Measurements from ENCODE around the gene TOR1A. TPM values are rescaled to one million over a fixed set of nuclear protein-coding genes. Genes with fewer than 3 reads are reported as not detected.

Gene TOR1A, protein sequence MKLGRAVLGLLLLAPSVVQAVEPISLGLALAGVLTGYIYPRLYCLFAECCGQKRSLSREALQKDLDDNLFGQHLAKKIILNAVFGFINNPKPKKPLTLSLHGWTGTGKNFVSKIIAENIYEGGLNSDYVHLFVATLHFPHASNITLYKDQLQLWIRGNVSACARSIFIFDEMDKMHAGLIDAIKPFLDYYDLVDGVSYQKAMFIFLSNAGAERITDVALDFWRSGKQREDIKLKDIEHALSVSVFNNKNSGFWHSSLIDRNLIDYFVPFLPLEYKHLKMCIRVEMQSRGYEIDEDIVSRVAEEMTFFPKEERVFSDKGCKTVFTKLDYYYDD
- total RNA-seq: 10 to 100 TPM; 42.4 to 49.3 (median 45.2) TPM

DNA sequence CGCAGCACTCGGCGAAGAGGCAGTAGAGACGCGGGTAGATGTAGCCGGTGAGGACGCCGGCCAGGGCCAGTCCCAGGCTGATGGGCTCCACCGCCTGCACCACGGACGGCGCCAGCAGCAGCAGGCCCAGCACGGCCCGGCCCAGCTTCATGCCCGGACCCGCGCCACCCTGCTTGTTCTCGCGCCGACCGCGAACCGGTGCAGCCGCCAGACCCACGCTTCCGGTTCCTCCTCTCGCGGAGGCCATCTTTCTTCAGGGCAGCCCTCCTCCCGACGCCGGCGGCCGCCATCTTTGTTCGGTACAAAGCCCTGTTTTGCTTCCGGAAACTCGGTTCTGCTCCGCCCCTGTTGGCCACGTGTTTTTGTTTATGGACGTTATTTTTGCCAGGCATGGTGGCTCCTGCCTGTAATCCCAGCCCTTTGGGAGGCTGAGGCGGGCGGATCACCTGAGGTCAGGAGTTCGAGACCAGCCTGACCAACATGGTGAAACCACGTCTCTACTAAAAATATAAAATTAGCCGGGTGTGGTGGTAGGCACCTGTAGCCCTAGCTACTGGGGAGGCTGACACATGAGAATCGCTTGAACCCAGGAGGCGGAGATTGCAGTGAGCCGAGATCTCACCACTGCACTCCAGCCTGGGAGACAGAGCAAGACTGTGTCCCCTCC lies at the start of gene TOR1A:
Gene TOR1A, minus strand, starts transcription at position 202 of the 667 bp plus-strand sequence. Its CDS starts 51 bp downstream, at position 151.
- H3K4me3 Mint-ChIP-seq: peak within 1 kb of the TSS; percentile 83
- peak; percentile 93 to 94 for ATAC-seq
- peaks cover 13% of the 10 kb centered on the region for H3K36me3 Mint-ChIP-seq (ENCODE audit: insufficient read depth)
- no peaks in the 10 kb centered on the region for H3K9me3 Mint-ChIP-seq
- no peaks in the 10 kb centered on the region for H3K27me3 Mint-ChIP-seq (ENCODE audit: low read depth)
- DNase-seq: peak; percentile 89
- peaks cover 11% of the 10 kb centered on the region for H3K4me1 Mint-ChIP-seq (ENCODE audit: low read depth)

DNA sequence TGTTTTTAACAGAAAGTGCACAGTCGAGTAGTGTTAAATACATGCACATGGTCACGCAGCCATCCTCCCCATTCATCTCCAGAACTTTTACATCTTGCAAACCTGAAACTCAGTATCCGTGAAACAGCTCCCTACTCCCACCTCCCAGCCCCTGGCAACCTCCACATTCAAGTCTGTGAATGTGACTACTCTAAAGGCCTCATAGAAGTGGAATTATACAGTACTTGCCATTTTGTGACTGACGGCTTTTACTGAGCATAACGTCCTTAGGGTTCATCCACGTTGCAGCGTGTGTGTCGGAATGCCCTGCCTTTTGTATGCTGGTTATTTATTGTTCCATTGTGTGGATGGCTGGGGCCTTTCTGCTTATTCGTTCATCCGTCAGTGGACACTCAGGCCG lies 47.1 kb upstream of the TOR1A start:
- Mint-ChIP-seq H3K4me3 (no peak overlapping the region), H3K27me3 (ENCODE audit: low read depth) (no peaks in the 10 kb centered on the region), H3K36me3 (ENCODE audit: insufficient read depth) (peaks cover 24% of the 10 kb centered on the region), H3K4me1 (ENCODE audit: low read depth) (peaks cover 59% of the 10 kb centered on the region), H3K9me3 (no peaks in the 10 kb centered on the region)
- ATAC-seq (no peak), DNase-seq (no peak)

DNA sequence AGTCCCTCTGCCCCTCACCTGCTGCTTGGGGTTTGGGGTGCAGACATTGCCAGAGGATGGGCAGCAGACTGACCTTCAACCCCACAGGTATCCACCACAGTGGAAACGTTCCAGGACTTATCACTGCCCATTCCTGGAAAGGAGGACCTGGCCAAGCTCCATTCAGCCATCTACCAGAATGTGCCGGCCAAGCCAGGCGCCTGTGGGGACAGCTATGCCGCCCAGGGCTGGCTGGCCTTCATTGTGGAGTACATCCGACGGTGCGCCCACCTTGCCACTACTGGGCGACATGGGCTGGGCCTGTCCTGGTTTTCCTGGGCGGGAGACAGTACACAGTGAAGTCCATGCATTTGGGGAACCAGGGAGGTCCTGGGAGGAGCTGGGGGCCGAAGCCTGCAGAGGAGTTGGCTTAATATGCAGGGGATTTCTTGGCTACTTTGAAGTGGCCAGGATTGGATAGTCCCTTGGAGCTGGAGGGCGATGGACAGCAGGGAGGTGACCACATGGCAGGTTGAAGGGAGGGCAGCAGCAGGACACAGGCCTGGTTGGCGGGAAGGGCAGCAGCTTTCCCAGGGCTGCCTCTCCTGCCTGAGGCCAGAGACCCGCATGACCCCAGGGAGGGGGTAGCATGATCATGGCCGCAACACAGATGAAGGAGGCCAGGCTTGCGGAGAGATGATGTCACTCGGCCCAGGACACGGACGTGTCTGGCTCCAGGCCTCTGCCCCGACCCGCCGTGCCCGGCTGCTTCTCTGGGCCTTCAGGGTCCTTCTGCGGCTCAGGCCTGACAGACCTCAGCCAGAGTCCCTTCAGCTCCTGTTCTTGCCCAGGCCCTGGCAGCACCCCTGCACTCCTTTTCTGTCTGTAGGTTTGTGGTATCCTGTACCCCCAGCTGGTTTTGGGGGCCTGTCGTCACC lies 45.9 kb upstream of the TOR1A start:
- no peak for ATAC-seq

DNA sequence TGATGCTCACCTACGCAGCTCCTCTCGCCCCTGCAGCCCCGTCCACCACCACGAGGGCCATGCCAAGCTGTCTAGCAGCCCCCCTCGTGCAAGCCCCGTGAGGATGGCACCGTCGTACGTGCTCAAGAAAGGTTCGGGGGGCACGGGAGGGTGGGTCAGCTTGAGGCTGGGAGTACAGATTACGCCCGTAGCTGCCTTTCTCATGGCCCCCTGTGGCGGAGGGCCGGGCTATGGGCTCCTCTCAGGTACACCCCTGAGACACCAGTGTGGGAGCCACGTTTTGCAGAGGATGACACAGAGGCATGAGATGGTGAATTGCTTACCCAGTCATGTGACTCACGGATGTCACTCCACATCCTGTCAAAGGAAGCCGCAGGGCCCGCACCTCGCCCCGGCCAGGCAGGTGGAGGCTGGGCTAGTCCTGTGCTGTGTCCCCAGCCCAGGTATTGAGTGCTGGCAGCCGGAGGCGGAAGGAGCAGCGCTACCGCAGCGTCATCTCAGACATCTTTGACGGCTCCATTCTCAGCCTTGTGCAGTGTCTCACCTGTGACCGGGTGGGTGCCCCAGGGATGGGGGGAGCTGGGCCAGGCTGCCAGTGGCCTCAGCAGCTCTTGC lies 45.0 kb upstream of the TOR1A start:
- peak; percentile 86 for DNase-seq
- peak; percentile 89 for ATAC-seq
- H3K4me1 Mint-ChIP-seq (ENCODE audit: low read depth): peaks cover 71% of the 10 kb centered on the region
- no peaks in the 10 kb centered on the region for H3K27me3 Mint-ChIP-seq (ENCODE audit: low read depth)
- peak overlapping the region; percentile 51 for H3K4me3 Mint-ChIP-seq
- no peaks in the 10 kb centered on the region for H3K9me3 Mint-ChIP-seq
- peaks cover 21% of the 10 kb centered on the region for H3K36me3 Mint-ChIP-seq (ENCODE audit: insufficient read depth)

More for the DNA sequence above, 45.9 kb upstream of the TOR1A start:
- Mint-ChIP-seq H3K36me3 (ENCODE audit: insufficient read depth) (peaks cover 27% of the 10 kb centered on the region), H3K27me3 (ENCODE audit: low read depth) (no peaks in the 10 kb centered on the region), H3K4me1 (ENCODE audit: low read depth) (peaks cover 67% of the 10 kb centered on the region), H3K9me3 (no peaks in the 10 kb centered on the region), H3K4me3 (peak overlapping the region; percentile 51)
- no peak for DNase-seq

DNA sequence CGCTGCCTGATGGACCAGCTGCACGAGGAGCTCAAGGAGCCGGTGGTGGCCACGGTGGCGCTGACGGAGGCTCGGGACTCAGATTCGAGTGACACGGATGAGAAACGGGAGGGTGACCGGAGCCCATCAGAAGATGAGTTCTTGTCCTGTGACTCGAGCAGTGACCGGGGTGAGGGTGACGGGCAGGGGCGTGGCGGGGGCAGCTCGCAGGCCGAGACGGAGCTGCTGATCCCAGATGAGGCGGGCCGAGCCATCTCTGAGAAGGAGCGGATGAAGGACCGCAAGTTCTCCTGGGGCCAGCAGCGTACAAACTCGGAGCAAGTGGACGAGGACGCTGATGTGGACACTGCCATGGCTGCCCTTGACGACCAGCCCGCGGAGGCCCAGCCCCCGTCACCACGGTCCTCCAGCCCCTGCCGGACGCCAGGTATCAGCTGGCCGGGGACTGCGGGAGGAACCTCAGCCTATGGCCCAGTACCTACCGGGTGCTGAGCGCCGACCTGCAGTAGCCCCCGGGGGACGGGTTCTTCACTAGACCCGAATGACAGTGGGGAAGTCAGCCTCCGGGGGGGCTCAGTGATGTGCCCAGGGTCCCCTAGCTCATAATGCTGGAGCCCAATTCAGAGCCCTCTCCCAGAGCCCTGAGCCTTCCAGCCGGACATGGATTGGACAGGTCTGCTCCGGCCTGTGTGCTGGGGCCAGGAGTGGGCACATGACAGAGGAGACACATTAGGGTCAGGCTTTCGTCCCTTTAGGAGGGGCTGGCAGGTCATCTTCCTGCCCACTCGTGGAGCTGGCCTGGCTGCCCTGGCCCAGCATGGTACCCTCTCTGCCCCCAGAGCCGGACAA lies 44.3 kb upstream of the TOR1A start:
- no peak for DNase-seq
- peaks cover 21% of the 10 kb centered on the region for H3K36me3 Mint-ChIP-seq (ENCODE audit: insufficient read depth)
- peaks cover 76% of the 10 kb centered on the region for H3K4me1 Mint-ChIP-seq (ENCODE audit: low read depth)
- H3K27me3 Mint-ChIP-seq (ENCODE audit: low read depth): no peaks in the 10 kb centered on the region
- H3K4me3 Mint-ChIP-seq: peak overlapping the region; percentile 51
- no peak for ATAC-seq
- H3K9me3 Mint-ChIP-seq: no peaks in the 10 kb centered on the region

DNA sequence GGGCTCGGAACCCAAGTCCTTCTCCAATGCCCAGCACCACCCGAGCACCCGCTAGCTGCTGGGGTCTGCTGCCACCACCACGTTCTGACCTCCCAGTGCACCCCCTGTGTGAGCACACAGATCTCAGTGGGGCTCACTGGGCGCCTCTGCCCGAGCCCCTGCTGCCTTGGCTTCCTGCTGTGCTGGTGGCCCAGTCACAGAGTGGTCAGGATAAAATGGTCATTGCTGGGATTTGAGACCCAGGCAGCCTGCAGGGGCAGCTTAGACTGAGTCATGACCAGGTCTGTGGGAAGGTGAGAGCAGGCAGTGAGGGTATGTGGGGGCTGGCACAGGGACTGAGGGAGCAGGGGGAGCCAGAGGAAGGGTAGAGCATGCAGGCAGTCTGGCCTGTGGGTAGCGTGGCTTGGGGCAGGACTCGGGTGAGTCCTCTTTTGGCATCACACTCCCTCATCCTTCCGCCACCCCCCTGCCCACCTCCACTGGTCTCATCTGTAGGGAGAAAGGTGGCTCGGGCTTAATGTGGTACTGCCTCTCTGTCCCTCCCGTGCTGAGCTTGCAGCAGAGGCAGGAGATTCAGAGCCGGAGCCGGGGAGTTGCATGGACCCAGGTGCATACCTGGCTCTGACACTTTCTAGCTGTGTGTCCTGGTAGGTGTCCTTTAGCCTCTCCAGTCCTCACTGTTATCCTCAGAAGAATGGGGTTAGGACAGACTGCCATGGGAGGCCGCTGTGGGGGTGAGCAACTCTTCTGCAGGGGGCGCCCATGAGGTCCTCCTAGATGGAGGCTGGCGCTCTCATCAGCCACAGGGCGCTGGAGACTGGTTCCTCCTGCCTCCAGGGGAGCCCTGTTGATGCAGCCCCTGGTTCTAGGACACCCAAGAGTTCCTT lies 43.4 kb upstream of the TOR1A start:
- peaks cover 23% of the 10 kb centered on the region for H3K36me3 Mint-ChIP-seq (ENCODE audit: insufficient read depth)
- ATAC-seq (no peak), DNase-seq (no peak)
- no peaks in the 10 kb centered on the region for H3K9me3 Mint-ChIP-seq
- H3K27me3 Mint-ChIP-seq (ENCODE audit: low read depth): no peaks in the 10 kb centered on the region
- H3K4me1 Mint-ChIP-seq (ENCODE audit: low read depth): peaks cover 80% of the 10 kb centered on the region
- peak overlapping the region; percentile 16 for H3K4me3 Mint-ChIP-seq

DNA sequence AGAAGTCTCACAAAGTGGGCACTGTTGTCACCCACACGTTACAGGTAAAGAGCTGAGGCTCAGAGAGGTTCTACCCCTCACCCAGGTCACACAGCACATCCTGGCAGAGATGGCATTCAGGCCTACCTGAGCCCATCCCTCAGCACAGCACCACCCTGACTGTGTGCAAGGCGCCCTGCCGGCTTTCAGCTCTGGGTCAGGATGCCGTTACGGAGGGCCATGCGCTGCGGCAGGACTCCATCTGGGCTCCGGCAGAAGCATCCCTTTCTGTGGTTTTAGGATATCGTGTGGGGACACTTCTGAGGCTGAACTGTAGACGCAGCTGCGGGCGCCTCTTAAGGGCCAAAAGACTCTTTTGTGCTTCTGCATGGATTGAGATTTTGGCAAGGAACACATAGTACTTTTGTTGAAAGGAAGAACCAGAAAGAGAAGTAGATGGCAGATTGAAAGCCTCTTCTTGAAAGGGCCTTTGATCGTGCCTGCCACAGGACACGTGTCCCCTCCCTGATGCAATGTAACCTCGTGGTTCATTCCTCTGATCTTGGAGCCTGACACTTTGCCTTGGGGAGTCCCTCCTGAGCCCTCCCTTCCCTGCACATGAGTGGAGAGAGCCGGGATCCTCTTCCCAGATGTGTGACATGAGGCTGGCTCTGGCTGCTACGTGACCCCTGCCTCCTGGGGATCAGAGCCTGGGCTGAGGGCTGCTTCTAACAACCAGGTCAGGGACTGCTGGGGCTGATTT lies 42.6 kb upstream of the TOR1A start:
- no peak for ATAC-seq
- Mint-ChIP-seq H3K27me3 (ENCODE audit: low read depth) (no peaks in the 10 kb centered on the region), H3K9me3 (no peaks in the 10 kb centered on the region), H3K36me3 (ENCODE audit: insufficient read depth) (peaks cover 27% of the 10 kb centered on the region), H3K4me1 (ENCODE audit: low read depth) (peaks cover 82% of the 10 kb centered on the region), H3K4me3 (peak overlapping the region; percentile 16)
- DNase-seq: peak; percentile 45

DNA sequence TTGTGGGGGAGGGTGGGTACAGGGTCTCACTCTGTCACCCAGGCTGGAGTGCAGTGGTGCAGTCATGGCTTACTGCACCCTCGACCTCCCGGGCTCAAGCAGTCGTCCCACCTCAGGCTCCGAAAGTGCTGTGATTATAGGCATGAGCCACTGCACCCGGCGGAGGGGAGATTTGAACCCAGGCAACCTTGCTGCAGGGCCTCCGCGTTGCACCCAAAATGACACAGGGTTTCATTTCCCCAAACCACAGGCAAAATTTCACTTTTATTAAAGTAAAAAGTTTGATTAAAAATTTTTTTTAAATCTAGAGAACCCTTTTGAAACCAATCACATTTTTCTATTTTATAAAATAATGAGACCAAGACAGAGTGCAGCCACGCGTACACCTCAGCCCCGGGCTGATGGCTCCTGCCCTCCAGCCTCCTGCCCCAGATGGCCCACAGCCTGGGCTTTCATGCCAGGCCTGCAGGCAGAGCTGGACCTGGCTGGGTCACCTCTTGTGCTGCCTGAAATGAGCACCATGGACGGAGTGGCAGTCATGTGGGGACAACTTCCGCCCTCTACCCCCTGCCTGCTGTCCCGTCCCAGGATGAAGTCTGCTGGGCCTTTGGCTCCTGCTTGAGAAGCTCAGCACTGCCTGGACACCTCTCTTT lies 41.9 kb upstream of the TOR1A start:
- ATAC-seq: no peak
- H3K9me3 Mint-ChIP-seq: no peaks in the 10 kb centered on the region
- H3K27me3 Mint-ChIP-seq (ENCODE audit: low read depth): no peaks in the 10 kb centered on the region
- peaks cover 31% of the 10 kb centered on the region for H3K36me3 Mint-ChIP-seq (ENCODE audit: insufficient read depth)
- no peak for DNase-seq
- peaks cover 83% of the 10 kb centered on the region for H3K4me1 Mint-ChIP-seq (ENCODE audit: low read depth)
- H3K4me3 Mint-ChIP-seq: no peak overlapping the region

DNA sequence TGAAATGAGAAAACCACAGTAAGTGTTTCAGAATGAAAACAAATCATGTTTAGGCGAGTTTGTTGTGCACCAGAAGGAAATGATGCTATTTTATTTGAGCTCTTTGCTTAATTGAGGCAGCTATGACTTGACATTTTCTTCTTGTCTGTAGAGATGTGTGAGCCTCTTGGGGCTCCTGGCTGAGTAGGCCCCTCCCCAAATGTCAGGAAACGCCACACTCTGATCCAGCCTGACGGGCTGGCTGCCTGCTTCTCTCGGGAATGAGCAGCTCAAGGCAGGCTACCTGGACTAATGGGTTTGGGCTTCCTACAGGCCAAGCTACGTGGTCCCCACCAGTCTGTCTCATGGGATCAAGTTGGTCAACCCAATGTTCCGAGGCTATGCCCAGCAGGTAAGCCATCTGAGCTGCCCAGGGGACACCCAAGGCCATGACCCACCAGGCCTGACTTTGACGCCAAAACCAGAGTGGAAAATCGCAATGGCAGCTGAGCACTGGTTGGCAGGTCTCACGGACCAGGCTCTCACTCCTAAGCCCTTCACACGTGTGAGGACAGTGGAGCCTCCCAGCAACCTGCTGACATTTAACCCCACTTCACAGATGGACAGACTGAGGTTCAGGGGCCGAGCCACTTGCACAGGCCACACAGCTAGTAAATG lies 41.2 kb upstream of the TOR1A start:
- Mint-ChIP-seq H3K4me1 (ENCODE audit: low read depth) (peaks cover 79% of the 10 kb centered on the region), H3K36me3 (ENCODE audit: insufficient read depth) (peaks cover 30% of the 10 kb centered on the region), H3K4me3 (peak overlapping the region; percentile 24), H3K9me3 (no peaks in the 10 kb centered on the region), H3K27me3 (ENCODE audit: low read depth) (no peaks in the 10 kb centered on the region)
- DNase-seq (no peak), ATAC-seq (no peak)

DNA sequence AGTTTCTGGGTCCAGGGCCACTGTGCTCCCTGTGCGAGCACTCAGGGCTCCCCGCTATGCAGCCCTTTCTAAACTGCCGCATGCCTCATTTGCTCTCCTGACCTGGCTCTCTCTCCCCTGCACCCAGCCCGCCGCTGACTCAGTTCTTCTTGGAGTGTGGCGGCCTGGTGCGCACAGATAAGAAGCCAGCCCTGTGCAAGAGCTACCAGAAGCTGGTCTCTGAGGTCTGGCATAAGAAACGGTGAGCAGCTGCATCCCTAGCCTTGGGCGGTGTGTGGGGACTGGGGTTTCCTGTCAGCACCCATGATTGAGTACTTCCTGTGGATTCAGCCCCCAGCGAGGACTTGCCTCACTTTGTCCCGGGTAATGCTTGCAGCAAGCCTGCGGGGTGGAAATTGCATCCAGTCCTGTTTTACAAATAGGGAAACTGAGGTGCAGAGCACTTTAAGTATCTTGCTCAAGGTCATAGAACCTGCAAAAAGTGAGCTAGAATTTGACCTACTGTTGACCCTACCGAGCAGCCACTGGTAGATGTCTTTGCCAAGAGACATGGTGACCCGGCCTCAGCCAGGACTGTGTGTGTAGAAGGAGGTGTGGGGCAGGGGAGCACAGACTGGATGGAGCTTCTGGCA lies 39.2 kb upstream of the TOR1A start:
- peaks cover 61% of the 10 kb centered on the region for H3K4me1 Mint-ChIP-seq (ENCODE audit: low read depth)
- DNase-seq: peak; percentile 51
- peak overlapping the region; percentile 21 for H3K4me3 Mint-ChIP-seq

DNA sequence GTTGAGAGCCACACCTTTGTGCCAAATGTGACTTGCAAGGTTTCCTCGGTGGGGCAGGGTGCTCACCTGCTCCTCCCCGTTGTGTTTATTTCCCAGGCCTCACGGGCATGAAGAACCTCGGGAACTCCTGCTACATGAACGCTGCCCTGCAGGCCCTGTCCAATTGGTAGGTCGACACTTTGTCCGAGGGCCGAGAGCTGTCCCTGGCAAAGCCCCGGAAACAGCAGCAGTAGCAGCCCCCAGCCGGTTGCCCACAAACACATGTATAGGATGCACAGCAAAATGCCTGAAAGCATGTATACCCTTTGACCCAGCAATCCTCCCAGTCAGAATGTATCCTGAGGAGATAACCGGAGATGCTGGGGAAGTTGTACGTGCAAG lies 37.5 kb upstream of the TOR1A start:
- Mint-ChIP-seq H3K27me3 (ENCODE audit: low read depth) (no peaks in the 10 kb centered on the region), H3K36me3 (ENCODE audit: insufficient read depth) (peaks cover 31% of the 10 kb centered on the region), H3K9me3 (no peaks in the 10 kb centered on the region), H3K4me3 (no peak overlapping the region), H3K4me1 (ENCODE audit: low read depth) (peaks cover 45% of the 10 kb centered on the region)
- ATAC-seq: no peak
- DNase-seq: no peak

More for the DNA sequence above, 39.2 kb upstream of the TOR1A start:
- Mint-ChIP-seq H3K36me3 (ENCODE audit: insufficient read depth) (peaks cover 29% of the 10 kb centered on the region), H3K27me3 (ENCODE audit: low read depth) (no peaks in the 10 kb centered on the region), H3K9me3 (no peaks in the 10 kb centered on the region)
- peak; percentile 58 to 73 for ATAC-seq
